C1 segment of cervical spinal cord (tissue), 14 donors: ENCODE results near the gene DEF6.

Source experiments
- DNase-seq, 14 donors: peaks; one replicate each; lab custom pipeline; 2025; lab: John Stamatoyannopoulos, UW

Gene DEF6

GRCh38 chr6:35343092-35343834 is 45.6 kb downstream of the DEF6 start:
- DNase-seq, result peak in 4 of 14 donors; percentile 20 to 57 (median 24)

DNA sequence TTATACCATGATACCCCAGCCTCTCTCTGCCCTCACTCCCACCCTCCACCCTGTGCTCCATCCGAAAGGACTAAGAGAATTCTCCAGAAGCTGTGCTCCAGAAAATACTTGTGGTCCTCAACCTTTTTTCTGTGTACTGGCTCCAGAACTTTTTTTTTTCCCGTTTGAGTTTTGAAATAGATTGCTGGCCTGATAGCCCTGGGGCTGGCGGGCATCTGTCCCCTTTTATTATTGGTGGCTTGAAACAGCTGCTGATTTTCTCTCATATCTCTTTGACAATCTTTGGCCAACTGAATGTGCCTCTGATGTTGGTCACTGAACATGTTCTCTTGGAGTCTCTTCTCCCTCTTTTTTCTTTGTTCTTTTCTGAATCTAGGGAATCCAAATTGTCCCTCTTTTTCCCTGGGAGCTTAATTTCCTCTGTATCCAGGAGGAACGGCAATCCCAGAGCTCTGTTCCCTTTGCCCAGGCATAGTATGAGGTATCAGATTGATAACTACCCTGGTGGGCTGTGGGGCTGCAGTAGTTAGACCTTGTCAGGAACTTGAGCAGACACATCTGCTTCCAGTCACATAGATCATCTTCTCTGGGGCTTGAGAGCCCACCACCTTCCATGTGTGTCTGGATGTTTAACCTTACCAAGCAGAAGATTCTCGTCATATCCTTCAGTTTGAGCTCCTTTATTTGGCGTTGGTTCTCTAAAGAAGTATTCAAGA is 46.4 kb downstream of the DEF6 start:
- no peak for DNase-seq

DNA sequence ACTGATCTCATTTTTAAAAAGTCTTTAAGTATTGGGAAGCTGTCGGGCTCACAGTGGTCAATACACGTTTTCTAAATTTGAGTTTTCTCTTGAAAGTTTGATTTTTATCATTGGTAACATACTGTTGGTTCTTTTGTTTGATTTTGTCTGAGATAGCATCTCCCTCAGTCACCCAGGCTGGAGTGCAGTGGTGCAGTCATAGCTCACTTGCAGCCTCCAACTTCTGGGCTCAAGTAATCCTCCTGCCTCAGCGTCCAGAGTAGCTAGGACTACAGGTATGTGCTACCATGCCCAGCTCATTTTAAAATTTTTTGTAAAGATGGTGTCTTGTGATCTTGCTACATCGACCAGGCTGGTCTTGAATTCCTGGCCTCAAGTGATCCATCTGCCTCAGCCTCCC is 53.8 kb downstream of the DEF6 start:
- no peak for DNase-seq

DNA sequence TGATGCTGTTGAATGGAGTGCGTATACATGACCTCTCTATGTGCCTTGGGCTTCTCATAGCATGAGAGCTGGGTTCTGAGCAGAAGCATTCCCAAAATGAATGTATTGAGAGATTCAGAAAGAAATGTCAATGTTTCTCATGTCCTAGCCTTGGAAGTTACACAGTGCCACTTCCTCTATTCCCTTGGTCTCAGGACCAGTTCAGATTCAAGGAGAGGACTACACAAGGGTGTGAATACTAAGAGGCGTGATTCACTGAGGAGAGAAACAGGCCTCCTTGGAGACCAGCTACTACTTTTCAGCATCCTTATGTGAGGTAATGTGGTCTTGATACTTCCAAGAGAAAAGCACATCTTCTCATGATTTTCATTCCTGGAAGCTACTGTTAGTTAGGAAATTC is 55.1 kb downstream of the DEF6 start:
- no peak for DNase-seq

- DNase-seq, result no peak
Measured at GRCh38 chr6:35354361-35355135, 56.9 kb downstream of the DEF6 start.

GRCh38 chr6:35356391-35356790 is 58.8 kb downstream of the DEF6 start:
- no peak for DNase-seq

DNA sequence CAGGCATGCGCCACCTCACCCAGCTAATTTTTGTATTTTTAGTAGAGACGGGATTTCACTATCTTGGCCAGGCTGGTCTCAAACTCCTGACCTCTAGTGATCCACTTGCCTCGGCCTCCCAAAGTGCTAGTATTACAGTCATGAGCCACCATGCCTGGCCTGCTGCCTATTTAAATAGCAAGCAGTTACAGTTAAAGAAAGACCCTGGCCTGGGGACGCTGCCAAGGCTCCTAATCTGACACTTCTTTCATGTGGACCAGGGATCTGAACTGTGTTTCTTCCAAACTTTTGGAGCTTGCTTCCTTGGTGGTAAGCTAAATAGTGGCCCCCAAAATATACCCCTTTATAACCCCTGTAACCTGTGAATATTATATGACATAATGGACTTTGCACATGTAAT is 60.1 kb downstream of the DEF6 start:
- no peak for DNase-seq

GRCh38 chr6:35358086-35358485 is 60.5 kb downstream of the DEF6 start:
- DNase-seq, result no peak

- DNase-seq, result no peak
Measured at GRCh38 chr6:35359346-35359743, 61.7 kb downstream of the DEF6 start.

DNA sequence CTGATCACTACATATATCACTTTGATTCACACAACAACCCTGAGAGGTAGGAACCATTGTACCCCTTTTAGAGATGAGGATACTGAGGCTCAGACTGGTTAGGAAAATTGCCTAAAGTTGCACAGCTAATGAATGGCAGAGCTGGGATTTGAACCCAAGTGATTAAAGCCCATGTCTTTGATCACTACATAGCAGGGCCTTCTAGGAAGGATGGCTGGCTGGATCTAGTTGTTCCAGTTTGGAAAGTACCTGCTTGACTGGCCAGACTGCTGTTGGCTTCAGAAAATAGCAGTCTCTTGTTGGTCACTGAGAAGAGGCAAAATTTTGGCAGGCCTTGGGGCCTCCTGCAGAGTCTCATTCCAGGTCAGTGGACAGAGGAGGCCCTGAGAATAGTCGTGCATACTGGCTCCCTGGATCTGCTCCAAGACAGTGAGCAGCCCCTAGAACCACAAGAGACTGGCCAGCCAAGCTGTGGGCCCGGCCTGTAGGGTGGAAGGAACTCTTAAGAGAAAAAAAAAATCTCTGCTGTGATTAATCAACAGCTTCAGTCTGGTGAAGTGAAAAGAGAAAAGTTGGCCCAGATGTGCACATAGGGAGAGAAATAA is 62.2 kb downstream of the DEF6 start:
- DNase-seq, result peak in 10 of 14 donors; percentile 31 to 85 (median 58)

DNA sequence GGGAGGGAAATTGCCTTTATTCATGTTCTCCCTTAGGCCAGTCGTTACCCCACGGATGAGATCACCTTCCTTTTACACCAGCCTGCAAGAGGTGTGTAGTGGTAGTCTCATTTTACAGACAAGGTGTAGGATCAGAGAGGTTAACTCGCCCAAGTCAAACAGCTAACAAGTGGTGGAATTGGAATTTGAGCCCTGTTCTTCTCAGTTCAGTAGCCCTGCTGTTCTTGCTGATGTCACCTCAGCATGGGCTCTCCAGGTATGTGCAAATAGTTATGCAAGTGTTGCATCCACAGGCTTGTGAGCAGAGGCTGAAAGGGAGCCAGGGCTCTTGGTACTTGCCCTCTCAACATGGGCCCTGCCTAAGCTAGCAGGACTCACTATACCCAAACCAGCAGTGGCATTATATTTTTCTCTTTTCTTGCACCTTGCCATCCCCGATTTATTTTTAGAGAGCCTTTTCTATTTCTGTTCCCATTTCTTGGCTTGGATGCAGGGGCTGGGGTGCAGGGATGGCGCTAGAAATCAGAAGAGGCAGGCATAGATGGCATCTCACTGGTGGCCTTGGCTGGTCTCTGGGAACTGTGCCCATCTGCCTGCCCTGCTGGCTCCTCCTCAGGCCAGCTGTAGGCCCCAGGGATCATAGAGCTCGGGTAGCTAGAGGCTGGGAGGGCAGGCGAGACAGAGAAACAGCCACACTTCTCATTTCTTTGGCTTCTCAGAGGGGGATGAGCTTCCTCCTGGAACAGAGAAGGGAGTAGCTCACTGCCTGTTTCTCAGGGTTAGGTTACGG is 62.9 kb downstream of the DEF6 start:
- DNase-seq, result peak in 11 of 14 donors; percentile 32 to 67 (median 44)

- no peak for DNase-seq
Measured at GRCh38 chr6:35362200-35362599, 64.6 kb downstream of the DEF6 start.

GRCh38 chr6:35363293-35363750 is 65.7 kb downstream of the DEF6 start:
- DNase-seq, result peak in 2 of 14 donors; percentile 6 to 47

- DNase-seq, result no peak
Measured at GRCh38 chr6:35365594-35366203, 68.1 kb downstream of the DEF6 start.

GRCh38 chr6:35366204-35366596 is 68.6 kb downstream of the DEF6 start:
- no peak for DNase-seq

DNA sequence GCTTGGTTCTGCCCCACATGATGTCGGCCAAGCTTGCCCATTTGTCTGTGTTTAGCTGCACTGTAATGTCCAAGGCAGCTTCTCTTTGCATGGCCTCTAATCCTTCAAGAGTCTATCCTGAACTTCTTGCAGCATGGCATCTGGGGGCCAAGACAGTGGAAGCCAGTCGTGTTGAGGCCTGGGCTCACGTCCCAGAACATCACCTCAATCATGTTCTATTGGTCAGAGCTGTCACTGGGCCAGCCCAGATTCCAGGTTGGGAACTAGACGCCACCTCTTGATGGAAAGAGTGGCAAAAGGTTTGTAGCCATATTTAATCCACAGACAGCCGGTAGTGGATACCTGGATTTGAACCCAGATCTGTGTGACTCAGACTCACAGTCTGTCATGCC is 70.0 kb downstream of the DEF6 start:
- no peak for DNase-seq

DNA sequence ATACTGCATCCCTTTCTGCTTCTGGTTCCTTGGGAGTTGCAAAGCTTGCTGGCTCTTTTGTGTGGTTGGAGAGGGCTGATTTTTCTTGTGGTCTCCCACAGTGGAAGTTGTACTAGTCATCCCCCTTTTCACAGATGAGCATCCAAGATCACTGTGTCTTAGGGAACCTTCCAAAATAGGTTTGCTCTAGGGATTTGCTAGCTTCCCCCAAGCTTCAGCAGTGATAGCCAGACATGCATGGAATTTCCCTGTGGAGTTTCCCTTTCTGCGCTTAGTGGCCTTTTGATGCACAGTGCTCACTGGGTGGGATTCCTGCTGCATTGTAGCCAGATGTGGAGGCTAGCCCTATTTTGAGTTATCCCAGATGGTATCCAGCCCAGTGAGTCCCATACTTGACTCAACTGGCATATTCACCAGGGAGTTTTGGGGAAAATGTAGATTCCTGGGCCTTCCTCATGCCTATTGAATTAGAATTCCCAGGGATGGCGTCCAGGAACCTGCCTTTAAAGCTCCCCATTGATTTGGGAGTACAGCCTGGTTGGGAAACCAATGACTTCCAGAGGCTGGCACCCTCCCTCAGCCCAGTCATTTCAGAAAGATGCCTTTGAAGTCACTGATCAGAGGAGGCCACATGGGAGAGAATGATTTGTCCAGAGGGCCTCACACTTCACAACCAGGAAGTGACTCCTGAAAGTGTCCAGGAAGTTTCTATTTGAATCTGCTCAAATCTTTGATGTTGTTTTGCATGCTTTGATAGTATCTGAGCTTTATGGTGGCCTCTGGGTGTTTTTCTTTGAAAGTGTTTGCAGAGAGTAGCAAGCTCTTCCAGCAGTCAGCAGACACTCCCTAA is 70.6 kb downstream of the DEF6 start:
- DNase-seq, result no peak

- DNase-seq, result peak in 9 of 14 donors; percentile 28 to 84 (median 53)
Measured at GRCh38 chr6:35370124-35370741, 72.6 kb downstream of the DEF6 start.
